ENCODE data around the gene GZMM.

The GZMM gene

GRCh38 chr19:576768-577438 is 33.0 kb downstream of the GZMM start:
- Histone ChIP-seq H3K36me3 (ENCODE audit: control insufficient read depth, insufficient read depth, low read length) (peaks cover 27% of the 10 kb centered on the region), H3K4me1 (ENCODE audit: control insufficient read depth, insufficient read depth, low read length) (peaks cover 9% of the 10 kb centered on the region), H3K4me3 (ENCODE audit: low read length) (no peak overlapping the region), H3K27me3 (ENCODE audit: control insufficient read depth, insufficient read depth, low read length) (no peaks in the 10 kb centered on the region), H3K27ac (ENCODE audit: low read length) (no peak overlapping the region), H3K9me3 (ENCODE audit: control insufficient read depth, insufficient read depth, low read length) (no peaks in the 10 kb centered on the region)
- no CpG with 5 or more reads among the region's 28 CpGs for WGBS (ENCODE audit: insufficient coverage, insufficient read length)
- no peak for DNase-seq (ENCODE audit: low read depth, low spot score)

- no CpG with 5 or more reads among the region's 66 CpGs for WGBS (ENCODE audit: insufficient coverage, insufficient read length)
- Histone ChIP-seq H3K36me3 (ENCODE audit: control insufficient read depth, insufficient read depth, low read length) (peaks cover 29% of the 10 kb centered on the region), H3K4me1 (ENCODE audit: control insufficient read depth, insufficient read depth, low read length) (peaks cover 9% of the 10 kb centered on the region), H3K9me3 (ENCODE audit: control insufficient read depth, insufficient read depth, low read length) (no peaks in the 10 kb centered on the region), H3K27ac (ENCODE audit: low read length) (no peak overlapping the region), H3K4me3 (ENCODE audit: low read length) (no peak overlapping the region), H3K27me3 (ENCODE audit: control insufficient read depth, insufficient read depth, low read length) (no peaks in the 10 kb centered on the region)
- no peak for DNase-seq (ENCODE audit: low read depth, low spot score)
These were observed 33.9 kb downstream of the GZMM start for GRCh38 chr19:577439-578392.

- peaks cover 35% of the 10 kb centered on the region for H3K36me3 ChIP-seq (ENCODE audit: control insufficient read depth, insufficient read depth, low read length)
These were observed 35.4 kb downstream of the GZMM start for GRCh38 chr19:579111-579841.

GRCh38 chr19:579842-580155 is 35.9 kb downstream of the GZMM start:
- WGBS (ENCODE audit: insufficient coverage, insufficient read length) = no CpG with 5 or more reads among the region's 11 CpGs
- DNase-seq (ENCODE audit: low read depth, low spot score) = no peak
- H3K36me3 ChIP-seq (ENCODE audit: control insufficient read depth, insufficient read depth, low read length) = peaks cover 35% of the 10 kb centered on the region
- no peak overlapping the region for H3K27ac ChIP-seq (ENCODE audit: low read length)
- no peaks in the 10 kb centered on the region for H3K27me3 ChIP-seq (ENCODE audit: control insufficient read depth, insufficient read depth, low read length)
- no peak overlapping the region for H3K4me3 ChIP-seq (ENCODE audit: low read length)
- H3K9me3 ChIP-seq (ENCODE audit: control insufficient read depth, insufficient read depth, low read length) = no peaks in the 10 kb centered on the region
- H3K4me1 ChIP-seq (ENCODE audit: control insufficient read depth, insufficient read depth, low read length) = peaks cover 7% of the 10 kb centered on the region

More at GRCh38 chr19:579111-579841, 35.4 kb downstream of the GZMM start:
- Histone ChIP-seq H3K4me3 (ENCODE audit: low read length) (no peak overlapping the region), H3K9me3 (ENCODE audit: control insufficient read depth, insufficient read depth, low read length) (no peaks in the 10 kb centered on the region), H3K4me1 (ENCODE audit: control insufficient read depth, insufficient read depth, low read length) (peaks cover 9% of the 10 kb centered on the region), H3K27ac (ENCODE audit: low read length) (no peak overlapping the region), H3K27me3 (ENCODE audit: control insufficient read depth, insufficient read depth, low read length) (no peaks in the 10 kb centered on the region)
- DNase-seq (ENCODE audit: low read depth, low spot score) = no peak
- no CpG with 5 or more reads among the region's 46 CpGs for WGBS (ENCODE audit: insufficient coverage, insufficient read length)

- Histone ChIP-seq H3K27ac (ENCODE audit: low read length) (no peak overlapping the region), H3K4me1 (ENCODE audit: control insufficient read depth, insufficient read depth, low read length) (peaks cover 3% of the 10 kb centered on the region; the same call in 1 of the 2 replicates), H3K36me3 (ENCODE audit: control insufficient read depth, insufficient read depth, low read length) (peaks cover 35% of the 10 kb centered on the region), H3K4me3 (ENCODE audit: low read length) (no peak overlapping the region), H3K27me3 (ENCODE audit: control insufficient read depth, insufficient read depth, low read length) (no peaks in the 10 kb centered on the region), H3K9me3 (ENCODE audit: control insufficient read depth, insufficient read depth, low read length) (no peaks in the 10 kb centered on the region)
- no CpG with 5 or more reads among the region's 22 CpGs for WGBS (ENCODE audit: insufficient coverage, insufficient read length)
- DNase-seq (ENCODE audit: low read depth, low spot score) = no peak
These were observed 36.5 kb downstream of the GZMM start for GRCh38 chr19:580274-580835.

- Histone ChIP-seq H3K4me3 (ENCODE audit: low read length) (no peak overlapping the region), H3K9me3 (ENCODE audit: control insufficient read depth, insufficient read depth, low read length) (no peaks in the 10 kb centered on the region), H3K4me1 (ENCODE audit: control insufficient read depth, insufficient read depth, low read length) (peaks cover 3% of the 10 kb centered on the region; the same call in 1 of the 2 replicates), H3K36me3 (ENCODE audit: control insufficient read depth, insufficient read depth, low read length) (peaks cover 35% of the 10 kb centered on the region), H3K27me3 (ENCODE audit: control insufficient read depth, insufficient read depth, low read length) (no peaks in the 10 kb centered on the region), H3K27ac (ENCODE audit: low read length) (no peak overlapping the region)
- DNase-seq (ENCODE audit: low read depth, low spot score) = no peak
- WGBS (ENCODE audit: insufficient coverage, insufficient read length) = no CpG with 5 or more reads among the region's 40 CpGs
These were observed 37.7 kb downstream of the GZMM start for GRCh38 chr19:581399-582111.

GRCh38 chr19:582497-583197 is 38.8 kb downstream of the GZMM start:
- Histone ChIP-seq H3K9me3 (ENCODE audit: control insufficient read depth, insufficient read depth, low read length) (no peaks in the 10 kb centered on the region), H3K27me3 (ENCODE audit: control insufficient read depth, insufficient read depth, low read length) (no peaks in the 10 kb centered on the region), H3K4me3 (ENCODE audit: low read length) (no peak overlapping the region), H3K4me1 (ENCODE audit: control insufficient read depth, insufficient read depth, low read length) (peaks cover 2% of the 10 kb centered on the region; the same call in 1 of the 2 replicates), H3K27ac (ENCODE audit: low read length) (no peak overlapping the region), H3K36me3 (ENCODE audit: control insufficient read depth, insufficient read depth, low read length) (peaks cover 31% of the 10 kb centered on the region)
- WGBS (ENCODE audit: insufficient coverage, insufficient read length) = no CpG with 5 or more reads among the region's 31 CpGs
- no peak for DNase-seq (ENCODE audit: low read depth, low spot score)

- DNase-seq (ENCODE audit: low read depth, low spot score) = no peak
- no CpG with 5 or more reads among the region's 27 CpGs for whole genome bisulfite sequencing (ENCODE audit: insufficient coverage, insufficient read length)
- peaks cover 26% of the 10 kb centered on the region for H3K36me3 ChIP-seq (ENCODE audit: control insufficient read depth, insufficient read depth, low read length)
- no peak overlapping the region for H3K4me3 ChIP-seq (ENCODE audit: low read length)
- no peaks in the 10 kb centered on the region for H3K9me3 ChIP-seq (ENCODE audit: control insufficient read depth, insufficient read depth, low read length)
- no peak overlapping the region for H3K27ac ChIP-seq (ENCODE audit: low read length)
- H3K4me1 ChIP-seq (ENCODE audit: control insufficient read depth, insufficient read depth, low read length) = peaks cover 2% of the 10 kb centered on the region; the same call in 1 of the 2 replicates
- H3K27me3 ChIP-seq (ENCODE audit: control insufficient read depth, insufficient read depth, low read length) = no peaks in the 10 kb centered on the region; the same call in 1 of the 2 replicates
These were observed 39.5 kb downstream of the GZMM start for GRCh38 chr19:583198-583967.

- DNase-seq (ENCODE audit: low read depth, low spot score) = no peak
- peaks cover 26% of the 10 kb centered on the region for H3K36me3 ChIP-seq (ENCODE audit: control insufficient read depth, insufficient read depth, low read length)
- peaks cover 3% of the 10 kb centered on the region; the same call in 1 of the 2 replicates for H3K4me1 ChIP-seq (ENCODE audit: control insufficient read depth, insufficient read depth, low read length)
- H3K27me3 ChIP-seq (ENCODE audit: control insufficient read depth, insufficient read depth, low read length) = peaks cover 1% of the 10 kb centered on the region; the same call in 1 of the 2 replicates
- H3K4me3 ChIP-seq (ENCODE audit: low read length) = no peak overlapping the region
- WGBS (ENCODE audit: insufficient coverage, insufficient read length) = no CpG with 5 or more reads among the region's 5 CpGs
- H3K27ac ChIP-seq (ENCODE audit: low read length) = no peak overlapping the region
- H3K9me3 ChIP-seq (ENCODE audit: control insufficient read depth, insufficient read depth, low read length) = no peaks in the 10 kb centered on the region
These were observed 40.1 kb downstream of the GZMM start for GRCh38 chr19:583968-584239.

Data from iPS DF 6.9 (cell line).